IMR-90 (cell line): ENCODE measurements around the gene APOOL.

ENCODE experiments used
- POLR2A ChIP-seq: IDR thresholded peaks from 2 replicates; pipeline ENCODE4 v1.6.1; 2012; ENCODE audit warnings: mild to moderate bottlenecking, low read depth, low read length
- TF ChIP-seq, protein P1 (sequence below): conservative IDR thresholded peaks from 2 replicates; pipeline ENCODE4 v1.5.1; 2012; ENCODE audit warnings: mild to moderate bottlenecking, low read depth, low read length, improper control_type of control experiment

DNA sequence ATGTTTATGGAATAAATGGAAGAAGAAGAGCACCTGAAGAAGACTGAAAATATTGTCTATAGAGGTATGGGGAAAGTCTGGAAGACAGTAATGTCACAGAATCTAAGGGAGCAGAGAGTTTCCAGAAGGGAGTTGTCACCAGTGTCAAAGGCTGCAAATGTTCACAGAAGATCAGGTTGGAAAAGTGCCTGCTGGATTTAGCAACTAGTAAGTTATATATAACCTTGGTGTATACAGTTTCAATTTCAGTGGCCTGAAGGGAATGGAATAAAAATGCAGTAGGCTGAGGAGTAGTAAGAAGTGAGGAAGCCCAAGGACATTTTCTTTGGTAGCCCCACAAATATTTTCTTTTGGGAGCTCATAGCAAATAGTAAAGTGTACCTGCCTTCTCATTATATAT is 132.7 kb downstream of the APOOL start:
- TF ChIP-seq POLR2A: no peak
- TF ChIP-seq, protein P1, sequence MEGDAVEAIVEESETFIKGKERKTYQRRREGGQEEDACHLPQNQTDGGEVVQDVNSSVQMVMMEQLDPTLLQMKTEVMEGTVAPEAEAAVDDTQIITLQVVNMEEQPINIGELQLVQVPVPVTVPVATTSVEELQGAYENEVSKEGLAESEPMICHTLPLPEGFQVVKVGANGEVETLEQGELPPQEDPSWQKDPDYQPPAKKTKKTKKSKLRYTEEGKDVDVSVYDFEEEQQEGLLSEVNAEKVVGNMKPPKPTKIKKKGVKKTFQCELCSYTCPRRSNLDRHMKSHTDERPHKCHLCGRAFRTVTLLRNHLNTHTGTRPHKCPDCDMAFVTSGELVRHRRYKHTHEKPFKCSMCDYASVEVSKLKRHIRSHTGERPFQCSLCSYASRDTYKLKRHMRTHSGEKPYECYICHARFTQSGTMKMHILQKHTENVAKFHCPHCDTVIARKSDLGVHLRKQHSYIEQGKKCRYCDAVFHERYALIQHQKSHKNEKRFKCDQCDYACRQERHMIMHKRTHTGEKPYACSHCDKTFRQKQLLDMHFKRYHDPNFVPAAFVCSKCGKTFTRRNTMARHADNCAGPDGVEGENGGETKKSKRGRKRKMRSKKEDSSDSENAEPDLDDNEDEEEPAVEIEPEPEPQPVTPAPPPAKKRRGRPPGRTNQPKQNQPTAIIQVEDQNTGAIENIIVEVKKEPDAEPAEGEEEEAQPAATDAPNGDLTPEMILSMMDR: no peak
